Testis (tissue), 3 donors: ENCODE measurements around the gene MAP3K14. TPM values are rescaled to one million over a fixed set of nuclear protein-coding genes. Genes with fewer than 3 reads are reported as not detected.
A peak's percentile ranks its signal among the peaks of the same experiment; 100 is the strongest.
"Not testable (repeated sequence)": the region's sequence is repeated elsewhere in the genome, so short reads cannot be mapped to it uniquely, and the experiment has no call there.

ENCODE experiments used
- DNase-seq: peaks from one replicate; pipeline ENCODE4 v3.0.0-alpha.2; 2019
- H3K27ac ChIP-seq, 2 donors: fragments of 200-600 bp; sonication (generic); one replicate each; pipeline ENCODE4 v1.5.1; 2019
- H3K27me3 ChIP-seq: fragments of 200-600 bp; sonication (generic); one replicate; pipeline ENCODE4 v1.5.1; 2019
- H3K36me3 ChIP-seq: fragments of 200-600 bp; sonication (generic); one replicate; pipeline ENCODE4 v1.5.1; 2017; ENCODE audit warnings: low read depth; ENCODE audit errors: missing control alignments
- H3K4me1 ChIP-seq: fragments of 200-600 bp; sonication (generic); one replicate; pipeline ENCODE4 v1.5.1; 2019
- H3K4me3 ChIP-seq, 2 donors: fragments of 200-600 bp; sonication (generic); one replicate each; pipeline ENCODE4 v1.5.1; 2017 to 2019
- H3K9me3 ChIP-seq: fragments of 200-600 bp; sonication (generic); one replicate; pipeline ENCODE4 v1.5.1; 2017
- CTCF ChIP-seq, 3 experiments: fragments of 450-650 bp in 2 of 3; fragments of 200-600 bp in 1 of 3; sonication (generic) in 1 of 3; IDR thresholded peaks; one replicate each; pipeline ENCODE4 v1.5.1; 2016 to 2019; ENCODE audit warnings: antibody characterized with exemption in 3 of 3, mild to moderate bottlenecking in 2 of 3, moderate library complexity in 1 of 3
- POLR2A ChIP-seq: fragments of 450-650 bp; IDR thresholded peaks from one replicate; pipeline ENCODE4 v1.6.1; 2017; ENCODE audit warnings: antibody characterized with exemption, mild to moderate bottlenecking, moderate library complexity
- WGBS, 2 donors: methylation state at CpG; one replicate each; pipeline ENCODE4 v1.1.5; 2018; 5-methylcytosine and 5-hydroxymethylcytosine counted together
- intact Hi-C: fragments of 100-400 bp; cut with DNase I; formaldehyde crosslinking; loops from one replicate; pipeline ENCODE4 v1.15.1; 2023; ENCODE audit warnings: low total_unique reads
- polyA plus RNA-seq: library from polyadenylated mRNA; stranded (reverse); fragments of 350-450 nt; fragmentation: Illumina TruSeq; extraction: RNeasy Lipid Tissue Mini Kit (QIAGEN cat#74804); gene quantifications from one replicate; pipeline ENCODE4 v1.2.3, GENCODE V29; 2014; ENCODE audit warnings: low read depth, low replicate concordance; ENCODE audit not compliant: insufficient read depth
- total RNA-seq, 2 donors: library from RNA; depleted of rRNA; stranded (reverse); fragments of >200 nt; gene quantifications; one replicate each; pipeline ENCODE4 v1.2.3, GENCODE V29; 2016

MAP3K14 gene
- total and polyA plus RNA-seq, 3 donors from 2014 or later: 12.4 to 24.9 (median 14.6) TPM

DNA sequence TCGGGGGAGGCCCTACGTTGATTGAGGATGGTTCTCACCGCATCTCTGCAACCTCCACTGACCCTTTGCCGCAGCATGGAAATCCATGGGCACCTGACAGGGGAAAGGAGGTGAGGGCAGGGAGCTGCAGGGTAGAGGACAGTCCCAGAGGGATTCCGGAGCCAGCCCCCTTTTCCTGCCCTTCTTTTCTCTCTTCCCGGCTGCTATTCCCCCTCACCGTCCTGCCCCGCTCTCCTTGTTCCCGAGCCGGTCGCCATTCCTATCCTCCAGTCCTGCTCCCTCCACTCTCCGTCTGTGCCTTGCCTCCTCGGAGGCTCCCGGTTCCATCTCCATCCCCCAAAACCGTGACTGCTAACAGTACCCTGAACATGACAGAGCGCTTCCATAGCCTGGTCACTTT lies 59.7 kb downstream of the MAP3K14 start:
- WGBS, 2 donors: 85 to 93% methylated on average over 16 of the region's 16 CpGs
- H3K36me3 ChIP-seq: no peaks in the 10 kb centered on the region
- H3K4me3 ChIP-seq: no peak overlapping the region
- H3K27ac ChIP-seq: no peak overlapping the region
- TF ChIP-seq CTCF (IDR thresholded peaks at IDR 0.05) (no peak), POLR2A (no peak)
- H3K27me3 ChIP-seq: no peaks in the 10 kb centered on the region
- H3K4me1 ChIP-seq: peaks cover 3% of the 10 kb centered on the region
- intact Hi-C loops: no loop called here
- no peaks in the 10 kb centered on the region for H3K9me3 ChIP-seq
- no peak for DNase-seq

DNA sequence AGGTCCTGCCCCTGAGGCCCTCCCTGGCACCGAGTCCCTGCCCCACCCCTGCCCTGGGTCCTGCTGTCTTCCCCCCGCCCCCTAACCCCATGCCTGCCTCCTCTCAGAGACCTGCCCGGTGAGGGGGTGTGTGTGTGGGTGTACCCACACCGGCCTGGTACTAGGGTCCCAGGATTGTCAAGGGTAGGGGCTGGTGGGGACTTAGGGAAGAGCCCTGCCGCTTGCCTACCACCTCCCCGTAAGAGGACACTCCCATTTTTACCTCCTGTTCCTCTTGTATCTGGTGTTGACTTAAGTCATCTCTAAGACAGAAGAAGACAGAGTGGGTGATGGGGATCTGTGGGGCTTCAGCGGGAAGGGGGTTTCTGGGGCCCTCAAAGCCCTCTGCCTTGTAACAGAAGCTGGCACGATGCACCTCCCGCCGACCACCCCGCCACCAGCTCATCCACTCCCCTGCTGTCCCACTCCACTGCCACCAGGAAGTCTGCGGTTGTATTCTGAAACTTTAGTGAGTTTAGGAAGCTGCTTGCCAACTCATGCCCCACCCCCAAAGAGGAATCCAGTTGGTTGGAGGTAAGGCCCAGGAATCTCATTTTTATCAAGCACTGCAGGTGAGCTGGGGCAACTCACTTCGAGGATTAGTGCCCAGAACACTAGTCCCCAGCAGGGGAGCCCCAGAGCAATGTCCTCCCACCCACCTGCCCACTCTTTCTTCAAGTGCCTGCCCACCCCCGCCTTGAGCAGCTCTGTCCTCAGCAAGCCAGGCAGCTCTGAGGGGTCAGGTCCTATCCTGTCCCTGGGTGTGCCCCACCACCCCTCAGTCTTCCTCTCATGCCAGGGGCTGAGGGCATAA lies 60.5 kb downstream of the MAP3K14 start:
- Histone ChIP-seq H3K36me3 (no peaks in the 10 kb centered on the region), H3K4me3 (no peak overlapping the region), H3K4me1 (peaks cover 3% of the 10 kb centered on the region), H3K27ac (no peak overlapping the region), H3K27me3 (no peaks in the 10 kb centered on the region), H3K9me3 (no peaks in the 10 kb centered on the region)
- DNase-seq: no peak
- no peak for TF ChIP-seq CTCF (IDR thresholded peaks at IDR 0.05)
- TF ChIP-seq POLR2A: no peak
- intact Hi-C loops: no loop called here
- WGBS, 2 donors: 92 to 95% methylated on average over 10 to 14 of the region's 14 CpGs

GRCh38 chr17:45255358-45255757 lies 61.5 kb downstream of the MAP3K14 start:
- H3K4me1 ChIP-seq: peaks cover 3% of the 10 kb centered on the region
- TF ChIP-seq CTCF (IDR thresholded peaks at IDR 0.05) (no peak), POLR2A (no peak)
- H3K27me3 ChIP-seq: no peaks in the 10 kb centered on the region
- no peak for DNase-seq
- no peak overlapping the region for H3K4me3 ChIP-seq
- H3K27ac ChIP-seq: no peak overlapping the region
- no peaks in the 10 kb centered on the region for H3K36me3 ChIP-seq
- WGBS, 2 donors: 93 to 95% methylated on average over 3 to 8 of the region's 8 CpGs
- no peaks in the 10 kb centered on the region for H3K9me3 ChIP-seq
- intact Hi-C loops: no loop called here

DNA sequence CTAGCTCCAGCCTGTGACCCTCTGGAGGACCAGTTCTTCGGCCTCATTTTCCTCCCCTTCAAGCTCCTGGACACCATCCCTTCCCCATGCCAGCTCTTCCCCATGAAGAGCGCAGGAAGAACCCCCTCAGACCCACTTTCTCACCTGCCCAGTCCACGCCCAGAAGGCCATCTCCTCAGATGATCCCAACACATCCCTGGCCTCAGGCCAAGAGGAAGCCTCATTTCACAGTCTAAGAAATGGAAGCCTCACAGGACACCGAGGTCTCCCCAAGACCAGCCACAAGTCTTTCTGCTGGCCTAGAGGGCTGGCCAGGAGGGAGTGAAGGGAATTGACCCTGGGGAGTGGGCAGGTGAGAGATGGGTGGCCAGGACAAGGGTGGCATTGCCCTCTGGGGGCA lies 62.9 kb downstream of the MAP3K14 start:
- intact Hi-C loops: no loop called here
- TF ChIP-seq POLR2A (no peak), CTCF (IDR thresholded peaks at IDR 0.05) (no peak)
- H3K27ac ChIP-seq: no peak overlapping the region
- DNase-seq: no peak
- no peaks in the 10 kb centered on the region for H3K27me3 ChIP-seq
- no peaks in the 10 kb centered on the region for H3K9me3 ChIP-seq
- no peak overlapping the region for H3K4me3 ChIP-seq
- peaks cover 3% of the 10 kb centered on the region for H3K4me1 ChIP-seq
- no peaks in the 10 kb centered on the region for H3K36me3 ChIP-seq
- 92 to 94% methylated on average over 4 of the region's 4 CpGs for WGBS, 2 donors

- H3K9me3 ChIP-seq, DNase-seq, H3K36me3 ChIP-seq, H3K4me1 ChIP-seq, H3K4me3 ChIP-seq, H3K27me3 ChIP-seq, intact Hi-C loops: not testable (repeated sequence)
- peak overlapping the region in 1 of 2 donors; percentile 66 for H3K27ac ChIP-seq
- WGBS, 2 donors: 78 to 93% methylated on average over 5 to 7 of the region's 7 CpGs
Observed at GRCh38 chr17:45253237-45253636, 63.6 kb downstream of the MAP3K14 start.
